Neural cell (in vitro differentiated cells): Measurements from ENCODE around the gene CD2. TPM values are rescaled to one million over a fixed set of nuclear protein-coding genes. Genes with fewer than 3 reads are reported as not detected.

Experiments used
- H2AFZ ChIP-seq: fragments of 200-600, 300-800 bp; sonication (generic), shearing (Covaris generic); 2 replicates; pipeline ENCODE4 v1.6.0; 2014; ENCODE audit warnings: low read depth, mild to moderate bottlenecking, antibody characterized with exemption, low read length, moderate library complexity
- H3F3A ChIP-seq: fragments of 200-600 bp; shearing (Covaris generic); 2 replicates; pipeline ENCODE4 v1.6.1; 2016; ENCODE audit warnings: mild to moderate bottlenecking, moderate library complexity, mixed read lengths, antibody characterized with exemption, low read length; ENCODE audit not compliant: insufficient read depth, poor library complexity, severe bottlenecking
- H3K27ac ChIP-seq: fragments of 200-600, 300-800 bp; sonication (generic), shearing (Covaris generic); 2 replicates; pipeline ENCODE4 v1.5.1; 2014; ENCODE audit warnings: mild to moderate bottlenecking, low read length, moderate library complexity
- H3K27me3 ChIP-seq: fragments of 300-800, 200-600 bp; sonication (generic), shearing (Covaris generic); 2 replicates; pipeline ENCODE4 v1.6.0; 2014; ENCODE audit warnings: mild to moderate bottlenecking, low read depth, low read length, moderate library complexity; ENCODE audit not compliant: insufficient read depth
- H3K36me3 ChIP-seq: fragments of 300-800, 200-600 bp; sonication (generic), shearing (Covaris generic); 2 replicates; pipeline ENCODE4 v1.5.1; 2014; ENCODE audit warnings: mild to moderate bottlenecking, antibody characterized with exemption, low read length, moderate library complexity; ENCODE audit not compliant: insufficient read depth
- H3K4me2 ChIP-seq: fragments of 300-800, 200-600 bp; sonication (generic), shearing (Covaris generic); 2 replicates; pipeline ENCODE4 v1.6.0; 2014; ENCODE audit warnings: mild to moderate bottlenecking, low read length
- H3K4me3 ChIP-seq: fragments of 300-800, 200-600 bp; sonication (generic), shearing (Covaris generic); 2 replicates; pipeline ENCODE4 v1.5.1; 2014; ENCODE audit warnings: mild to moderate bottlenecking, low read length, moderate library complexity
- H3K79me2 ChIP-seq: fragments of 200-600 bp; shearing (Covaris generic); replicated peaks from 2 replicates; pipeline ENCODE4 v1.6.0; 2014; ENCODE audit warnings: mild to moderate bottlenecking, low read length, moderate library complexity; ENCODE audit not compliant: insufficient read depth
- H3K9ac ChIP-seq: fragments of 300-800, 200-600 bp; sonication (generic), shearing (Covaris generic); 2 replicates; pipeline ENCODE4 v1.6.1; 2016; ENCODE audit warnings: mild to moderate bottlenecking, low read length, mixed read lengths
- H3K9me2 ChIP-seq: fragments of 200-600 bp; shearing (Covaris generic); 2 replicates; pipeline ENCODE4 v1.6.1; 2016; ENCODE audit warnings: mild to moderate bottlenecking, low read length, mixed read lengths; ENCODE audit not compliant: insufficient read depth
- H3K9me3 ChIP-seq: fragments of 200-600, 300-800 bp; sonication (generic), shearing (Covaris generic); 2 replicates; pipeline ENCODE4 v1.6.1; 2016; ENCODE audit warnings: mild to moderate bottlenecking, mixed run types, low read length, moderate library complexity, mixed read lengths
- H4K20me1 ChIP-seq: fragments of 200-600 bp; shearing (Covaris generic); 2 replicates; pipeline ENCODE4 v1.6.1; 2016; ENCODE audit warnings: mild to moderate bottlenecking, mixed run types; ENCODE audit not compliant: insufficient read depth
- EP300 ChIP-seq: fragments of 450-650 bp; conservative IDR thresholded peaks from 2 replicates; pipeline ENCODE4 v1.6.1; 2014; ENCODE audit warnings: antibody characterized with exemption, mild to moderate bottlenecking, moderate library complexity; ENCODE audit not compliant: poor library complexity, severe bottlenecking
- EZH2 ChIP-seq: fragments of 200-600, 300-800 bp; shearing (Covaris generic), sonication (generic); IDR thresholded peaks from 2 replicates; pipeline ENCODE4 v1.6.1; 2014; ENCODE audit warnings: antibody characterized with exemption, low read length, borderline replicate concordance, mild to moderate bottlenecking; ENCODE audit not compliant: insufficient read depth, poor library complexity, severe bottlenecking
- MXI1 ChIP-seq: fragments of 450-650 bp; conservative IDR thresholded peaks from 2 replicates; pipeline ENCODE4 v1.6.1; 2014; ENCODE audit warnings: antibody characterized with exemption, mild to moderate bottlenecking; ENCODE audit not compliant: poor library complexity, severe bottlenecking
- POLR2AphosphoS5 ChIP-seq: IDR thresholded peaks from 2 replicates; pipeline ENCODE4 v1.6.1; 2012
- RAD21 ChIP-seq: fragments of 450-650 bp; conservative IDR thresholded peaks from 2 replicates; pipeline ENCODE4 v1.6.1; 2014; ENCODE audit warnings: antibody characterized with exemption, mild to moderate bottlenecking, moderate library complexity
- SMC3 ChIP-seq: fragments of 450-650 bp; conservative IDR thresholded peaks from 2 replicates; pipeline ENCODE4 v1.6.1; 2014; ENCODE audit warnings: antibody characterized with exemption, mild to moderate bottlenecking, moderate library complexity; ENCODE audit not compliant: poor library complexity
- TAF1 ChIP-seq: IDR thresholded peaks from 2 replicates; pipeline ENCODE4 v1.6.1; 2012; ENCODE audit warnings: low read depth
- polyA plus RNA-seq: library from polyadenylated mRNA; depleted of rRNA; stranded (reverse); fragments of >200 nt; gene quantifications from 2 replicates; pipeline ENCODE4 v1.2.3, GENCODE V29; 2014
- TF ChIP-seq, protein P1 (sequence below): fragments of 450-650 bp; IDR thresholded peaks from 2 replicates; pipeline ENCODE4 v1.5.1; 2014; ENCODE audit warnings: antibody characterized with exemption, mild to moderate bottlenecking, moderate library complexity; ENCODE audit not compliant: poor library complexity, severe bottlenecking
- TF ChIP-seq, protein P2 (sequence below): IDR thresholded peaks from 2 replicates; pipeline ENCODE4 v1.6.1; 2012; ENCODE audit warnings: borderline replicate concordance

Gene CD2
- polyA plus RNA-seq, 1 donor from 2014 or later, result not detected

DNA sequence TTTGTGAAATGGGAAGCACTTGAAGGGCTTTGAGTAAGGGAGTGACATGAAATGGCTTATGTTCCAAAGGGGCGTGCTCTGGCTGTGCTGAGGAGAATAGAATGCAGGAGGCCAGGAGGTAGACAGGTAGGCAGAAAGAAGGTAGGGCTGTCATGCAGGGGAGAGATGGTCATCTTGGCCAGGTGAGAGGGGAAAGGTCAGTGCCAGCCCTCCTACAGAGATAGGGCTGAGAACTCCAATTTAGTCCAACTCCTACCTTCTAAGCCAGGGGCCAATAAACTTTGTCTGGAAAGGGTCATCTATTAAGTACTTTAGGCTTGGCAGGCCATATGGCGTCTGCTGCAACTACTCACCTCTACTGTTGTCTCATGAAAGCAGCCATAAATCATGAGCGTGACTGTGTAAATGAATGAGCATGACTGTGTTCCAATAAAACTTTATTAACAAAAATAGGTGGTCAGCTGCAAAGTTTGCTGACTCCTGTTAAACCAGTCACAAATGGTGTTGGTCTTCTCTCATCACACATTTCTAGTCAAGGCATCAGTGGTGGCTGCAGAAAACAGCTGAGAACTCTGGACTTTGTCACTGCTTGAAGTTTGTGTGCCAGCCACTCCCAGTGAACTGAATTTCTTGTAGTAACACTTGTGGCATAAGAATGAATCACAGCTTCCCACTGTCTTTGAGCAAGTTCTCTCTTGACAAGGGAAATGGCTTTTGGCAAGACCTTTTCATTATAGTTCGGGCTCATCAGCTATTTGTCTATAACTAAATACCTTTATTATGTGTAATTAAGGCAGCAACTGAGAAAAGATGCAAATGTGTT lies 32.0 kb upstream of the CD2 start:
- Histone ChIP-seq H3K27me3 (no peaks in the 10 kb centered on the region), H3K4me3 (no peak overlapping the region), H3K79me2 (no peaks in the 10 kb centered on the region), H4K20me1 (no peaks in the 10 kb centered on the region), H3K4me2 (no peak overlapping the region), H3K9ac (no peak overlapping the region), H3F3A (no peaks in the 10 kb centered on the region), H3K9me3 (no peaks in the 10 kb centered on the region), H3K9me2 (no peaks in the 10 kb centered on the region), H2AFZ (no peak overlapping the region), H3K27ac (no peak overlapping the region), H3K36me3 (no peaks in the 10 kb centered on the region)
- TF ChIP-seq, protein P1, sequence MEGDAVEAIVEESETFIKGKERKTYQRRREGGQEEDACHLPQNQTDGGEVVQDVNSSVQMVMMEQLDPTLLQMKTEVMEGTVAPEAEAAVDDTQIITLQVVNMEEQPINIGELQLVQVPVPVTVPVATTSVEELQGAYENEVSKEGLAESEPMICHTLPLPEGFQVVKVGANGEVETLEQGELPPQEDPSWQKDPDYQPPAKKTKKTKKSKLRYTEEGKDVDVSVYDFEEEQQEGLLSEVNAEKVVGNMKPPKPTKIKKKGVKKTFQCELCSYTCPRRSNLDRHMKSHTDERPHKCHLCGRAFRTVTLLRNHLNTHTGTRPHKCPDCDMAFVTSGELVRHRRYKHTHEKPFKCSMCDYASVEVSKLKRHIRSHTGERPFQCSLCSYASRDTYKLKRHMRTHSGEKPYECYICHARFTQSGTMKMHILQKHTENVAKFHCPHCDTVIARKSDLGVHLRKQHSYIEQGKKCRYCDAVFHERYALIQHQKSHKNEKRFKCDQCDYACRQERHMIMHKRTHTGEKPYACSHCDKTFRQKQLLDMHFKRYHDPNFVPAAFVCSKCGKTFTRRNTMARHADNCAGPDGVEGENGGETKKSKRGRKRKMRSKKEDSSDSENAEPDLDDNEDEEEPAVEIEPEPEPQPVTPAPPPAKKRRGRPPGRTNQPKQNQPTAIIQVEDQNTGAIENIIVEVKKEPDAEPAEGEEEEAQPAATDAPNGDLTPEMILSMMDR, result no peak
- TF ChIP-seq, protein P2, sequence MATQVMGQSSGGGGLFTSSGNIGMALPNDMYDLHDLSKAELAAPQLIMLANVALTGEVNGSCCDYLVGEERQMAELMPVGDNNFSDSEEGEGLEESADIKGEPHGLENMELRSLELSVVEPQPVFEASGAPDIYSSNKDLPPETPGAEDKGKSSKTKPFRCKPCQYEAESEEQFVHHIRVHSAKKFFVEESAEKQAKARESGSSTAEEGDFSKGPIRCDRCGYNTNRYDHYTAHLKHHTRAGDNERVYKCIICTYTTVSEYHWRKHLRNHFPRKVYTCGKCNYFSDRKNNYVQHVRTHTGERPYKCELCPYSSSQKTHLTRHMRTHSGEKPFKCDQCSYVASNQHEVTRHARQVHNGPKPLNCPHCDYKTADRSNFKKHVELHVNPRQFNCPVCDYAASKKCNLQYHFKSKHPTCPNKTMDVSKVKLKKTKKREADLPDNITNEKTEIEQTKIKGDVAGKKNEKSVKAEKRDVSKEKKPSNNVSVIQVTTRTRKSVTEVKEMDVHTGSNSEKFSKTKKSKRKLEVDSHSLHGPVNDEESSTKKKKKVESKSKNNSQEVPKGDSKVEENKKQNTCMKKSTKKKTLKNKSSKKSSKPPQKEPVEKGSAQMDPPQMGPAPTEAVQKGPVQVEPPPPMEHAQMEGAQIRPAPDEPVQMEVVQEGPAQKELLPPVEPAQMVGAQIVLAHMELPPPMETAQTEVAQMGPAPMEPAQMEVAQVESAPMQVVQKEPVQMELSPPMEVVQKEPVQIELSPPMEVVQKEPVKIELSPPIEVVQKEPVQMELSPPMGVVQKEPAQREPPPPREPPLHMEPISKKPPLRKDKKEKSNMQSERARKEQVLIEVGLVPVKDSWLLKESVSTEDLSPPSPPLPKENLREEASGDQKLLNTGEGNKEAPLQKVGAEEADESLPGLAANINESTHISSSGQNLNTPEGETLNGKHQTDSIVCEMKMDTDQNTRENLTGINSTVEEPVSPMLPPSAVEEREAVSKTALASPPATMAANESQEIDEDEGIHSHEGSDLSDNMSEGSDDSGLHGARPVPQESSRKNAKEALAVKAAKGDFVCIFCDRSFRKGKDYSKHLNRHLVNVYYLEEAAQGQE, result no peak
- TF ChIP-seq RAD21 (no peak), TAF1 (no peak), SMC3 (no peak), EZH2 (no peak), MXI1 (no peak), POLR2AphosphoS5 (no peak), EP300 (no peak)

DNA sequence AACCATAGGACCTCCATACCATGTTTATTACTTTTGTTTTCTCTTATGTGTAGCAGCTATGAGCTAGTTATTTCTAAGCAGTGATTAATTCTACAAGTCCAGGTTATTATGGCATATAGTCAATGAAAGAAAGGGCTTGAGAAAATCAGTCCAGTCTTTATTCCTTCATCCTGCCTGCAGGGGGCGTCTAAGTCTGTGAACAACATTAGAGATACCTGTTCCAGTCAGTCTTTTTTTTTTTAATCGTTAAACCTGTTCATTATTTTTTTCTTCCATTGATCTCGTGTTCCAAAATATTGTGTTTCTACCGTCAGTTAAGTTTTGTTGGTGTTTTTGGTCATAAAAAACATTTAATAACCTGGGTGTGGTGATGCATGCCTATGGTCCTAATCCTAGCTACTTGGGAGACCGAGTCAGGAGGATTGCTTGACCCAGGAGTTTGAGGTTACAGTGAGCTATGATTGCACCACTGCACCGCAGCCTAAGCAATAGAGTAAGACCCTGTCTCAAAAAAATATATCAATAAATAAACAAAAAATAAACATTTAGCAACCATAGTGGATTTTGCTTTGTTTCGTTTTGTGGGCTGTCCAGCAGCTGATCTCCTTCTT lies 29.4 kb upstream of the CD2 start:
- Histone ChIP-seq H3K27ac (no peak overlapping the region), H3K9ac (no peak overlapping the region)

More for the DNA sequence above, 29.4 kb upstream of the CD2 start:
- Histone ChIP-seq H3K4me2 (no peak overlapping the region), H2AFZ (no peak overlapping the region), H4K20me1 (no peaks in the 10 kb centered on the region), H3K36me3 (no peaks in the 10 kb centered on the region), H3K4me3 (no peak overlapping the region), H3K79me2 (no peaks in the 10 kb centered on the region), H3K9me3 (no peaks in the 10 kb centered on the region), H3F3A (no peaks in the 10 kb centered on the region), H3K27me3 (no peaks in the 10 kb centered on the region), H3K9me2 (no peaks in the 10 kb centered on the region)
- no peak for TF ChIP-seq POLR2AphosphoS5
- TF ChIP-seq RAD21, result peak; percentile 65
- TF ChIP-seq, protein P1, result peak; percentile 70
- TF ChIP-seq SMC3, result peak; percentile 71
